ENCODE data around the gene ABCA10.
A peak's percentile ranks its signal among the peaks of the same experiment; 100 is the strongest.
"Not testable (repeated sequence)": the region's sequence is repeated elsewhere in the genome, so short reads cannot be mapped to it uniquely, and the experiment has no call there.

Gene ABCA10

DNA sequence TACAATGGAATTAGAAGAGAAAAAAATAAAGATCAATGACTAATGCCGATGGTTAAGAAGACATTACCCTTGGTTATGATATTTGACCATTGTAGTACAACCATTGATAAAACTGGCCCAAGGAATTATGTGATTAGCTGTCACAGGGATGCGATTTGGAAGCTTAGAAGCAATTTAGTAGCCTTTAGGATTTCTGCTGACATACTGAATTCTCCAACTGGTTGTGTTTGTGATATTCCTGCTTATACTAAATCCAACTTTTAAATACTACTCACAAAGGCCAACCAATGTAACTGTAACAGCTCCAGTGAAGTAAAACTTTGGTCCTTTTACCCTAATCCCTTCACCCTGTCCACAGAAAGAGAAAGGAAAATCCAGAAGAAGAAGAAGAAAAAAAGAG, 55.5 kb downstream of the ABCA10 start:
- Mint-ChIP-seq H3K9me3 (peaks cover 37% of the 10 kb centered on the region), H3K27ac (peak overlapping the region; percentile 83), H3K27me3 (no peaks in the 10 kb centered on the region), H3K4me1 (ENCODE audit: low read depth) (peaks cover 48% of the 10 kb centered on the region), H3K36me3 (ENCODE audit: low read depth) (peaks cover 69% of the 10 kb centered on the region), H3K4me3 (no peak overlapping the region)
- intact Hi-C loops (cut with micrococcal nuclease) = loop anchor here (10.0 kb wide), 2 partner anchors 48 to 52 kb away; partner anchors contain the start of gene ABCA10

DNA sequence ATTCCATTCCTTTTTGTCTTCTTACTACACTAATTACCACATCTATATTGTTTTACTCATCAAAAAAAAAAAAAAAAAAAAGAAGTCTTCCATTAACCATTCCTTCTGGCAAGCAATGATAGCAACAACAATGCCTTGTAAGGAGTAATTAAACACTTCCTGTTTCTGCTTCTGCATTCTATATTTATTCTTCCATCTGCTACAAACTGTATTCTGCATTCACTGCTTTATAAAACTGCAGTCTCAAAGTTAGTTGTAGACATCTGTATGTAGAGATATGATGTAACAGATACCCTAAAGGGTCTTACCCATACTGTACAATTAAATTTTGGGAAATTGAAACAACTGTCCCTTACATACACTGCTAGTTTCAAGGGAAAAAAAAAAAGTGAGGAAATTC, 58.2 kb downstream of the ABCA10 start:
- Mint-ChIP-seq H3K4me1 (ENCODE audit: low read depth) (peaks cover 33% of the 10 kb centered on the region), H3K27ac (peak overlapping the region; percentile 84)

GRCh38 chr17:69168642-69169041, 60.0 kb downstream of the ABCA10 start:
- H3K27me3 Mint-ChIP-seq; intact Hi-C loops (cut with micrococcal nuclease); H3K4me3 Mint-ChIP-seq; H3K27ac Mint-ChIP-seq: not testable (repeated sequence)
- H3K36me3 Mint-ChIP-seq (ENCODE audit: low read depth) = peaks cover 69% of the 10 kb centered on the region
- peaks cover 34% of the 10 kb centered on the region for H3K4me1 Mint-ChIP-seq (ENCODE audit: low read depth)
- peaks cover 59% of the 10 kb centered on the region for H3K9me3 Mint-ChIP-seq

More for the DNA sequence above, 58.2 kb downstream of the ABCA10 start:
- intact Hi-C loops (cut with micrococcal nuclease) = loop anchor here (10.0 kb wide), 2 partner anchors 46 to 54 kb away; partner anchors contain the start of gene ABCA10
- Mint-ChIP-seq H3K27me3 (no peaks in the 10 kb centered on the region), H3K4me3 (no peak overlapping the region), H3K36me3 (ENCODE audit: low read depth) (peaks cover 74% of the 10 kb centered on the region), H3K9me3 (peaks cover 56% of the 10 kb centered on the region)

DNA sequence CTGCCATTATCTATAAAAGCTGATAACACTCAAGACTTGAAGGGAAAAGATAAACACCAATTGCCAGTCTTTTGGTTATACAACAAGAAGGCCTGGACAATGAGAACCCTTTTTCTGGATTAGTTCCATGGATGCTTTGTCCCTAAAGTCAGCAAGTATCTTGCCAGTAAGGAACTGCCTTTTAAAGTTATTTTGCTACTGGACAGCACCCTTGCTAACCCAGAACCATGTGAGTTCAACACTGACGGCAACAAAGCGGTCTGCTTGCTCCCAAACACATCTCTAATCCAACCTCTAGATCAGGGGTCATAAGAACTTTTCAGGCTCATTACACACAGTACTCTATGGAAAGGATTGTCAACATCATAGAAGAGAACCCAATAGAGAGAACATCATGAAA, 61.7 kb downstream of the ABCA10 start:
- Mint-ChIP-seq H3K4me1 (ENCODE audit: low read depth) (peaks cover 26% of the 10 kb centered on the region), H3K27me3 (no peaks in the 10 kb centered on the region), H3K27ac (peak overlapping the region; percentile 18), H3K36me3 (ENCODE audit: low read depth) (peaks cover 64% of the 10 kb centered on the region), H3K9me3 (peaks cover 56% of the 10 kb centered on the region), H3K4me3 (no peak overlapping the region)
- intact Hi-C loops (cut with micrococcal nuclease) = no loop called here

- Mint-ChIP-seq H3K9me3 (peaks cover 55% of the 10 kb centered on the region), H3K27ac (peak overlapping the region; percentile 67), H3K36me3 (ENCODE audit: low read depth) (peaks cover 55% of the 10 kb centered on the region), H3K4me3 (no peak overlapping the region), H3K4me1 (ENCODE audit: low read depth) (peaks cover 14% of the 10 kb centered on the region), H3K27me3 (no peaks in the 10 kb centered on the region)
- intact Hi-C loops (cut with micrococcal nuclease) = no loop called here
These were observed 64.4 kb downstream of the ABCA10 start for GRCh38 chr17:69164206-69164605.

- no peak overlapping the region for H3K4me3 Mint-ChIP-seq
- H3K4me1 Mint-ChIP-seq (ENCODE audit: low read depth) = peaks cover 13% of the 10 kb centered on the region
- H3K27ac Mint-ChIP-seq = peak overlapping the region; percentile 63
- intact Hi-C loops (cut with micrococcal nuclease) = no loop called here
- H3K9me3 Mint-ChIP-seq = peaks cover 38% of the 10 kb centered on the region
- no peaks in the 10 kb centered on the region for H3K27me3 Mint-ChIP-seq
- H3K36me3 Mint-ChIP-seq (ENCODE audit: low read depth) = peaks cover 45% of the 10 kb centered on the region
These were observed 69.2 kb downstream of the ABCA10 start for GRCh38 chr17:69159418-69159817.

DNA sequence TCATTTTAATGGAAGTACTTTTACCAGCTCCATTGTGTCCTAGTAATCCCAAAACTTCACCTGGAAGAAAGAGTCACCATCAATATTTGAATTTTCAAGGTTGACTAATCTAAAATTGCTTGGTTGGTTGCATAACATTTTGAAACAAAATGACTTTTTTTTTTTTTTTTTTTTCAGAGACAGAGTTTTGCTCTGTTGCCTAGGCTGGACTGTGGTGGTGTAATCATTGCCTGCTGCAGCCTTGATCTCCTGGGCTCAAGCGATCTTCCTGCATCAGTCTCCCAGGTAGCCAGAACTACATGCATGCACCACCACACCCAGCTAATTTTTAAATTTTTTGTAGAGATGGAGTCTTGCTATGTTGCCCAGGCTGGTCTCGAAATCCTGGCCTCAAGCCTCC, 74.4 kb downstream of the ABCA10 start:
- H3K36me3 Mint-ChIP-seq (ENCODE audit: low read depth) = peaks cover 46% of the 10 kb centered on the region
- H3K27ac Mint-ChIP-seq = no peak overlapping the region
- H3K4me3 Mint-ChIP-seq = no peak overlapping the region
- H3K27me3 Mint-ChIP-seq = no peaks in the 10 kb centered on the region
- peaks cover 59% of the 10 kb centered on the region for H3K9me3 Mint-ChIP-seq
- intact Hi-C loops (cut with micrococcal nuclease) = loop anchor here (5.0 kb wide), 1 partner anchor 38 kb away; no protein-coding TSS in a partner anchor
- peaks cover 14% of the 10 kb centered on the region for H3K4me1 Mint-ChIP-seq (ENCODE audit: low read depth)

DNA sequence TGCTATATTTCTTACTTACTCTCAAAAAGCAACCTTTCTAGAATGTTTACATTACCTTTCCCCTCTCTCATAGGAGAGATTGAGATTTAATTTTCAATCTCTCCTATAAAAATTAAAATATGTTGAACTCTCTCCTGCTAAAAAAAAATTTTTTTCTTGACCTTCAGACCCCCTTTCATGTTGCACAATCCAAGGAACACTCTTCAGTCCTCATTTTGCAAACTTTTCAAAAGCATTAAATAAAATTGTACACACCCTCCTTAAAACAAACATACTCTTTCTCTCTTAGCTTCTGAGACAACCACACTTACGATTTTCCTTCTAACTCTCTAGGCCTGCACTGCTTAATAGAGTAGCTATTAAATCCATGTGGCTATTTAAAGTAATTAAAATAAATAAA, 78.3 kb downstream of the ABCA10 start:
- peaks cover 38% of the 10 kb centered on the region for H3K36me3 Mint-ChIP-seq (ENCODE audit: low read depth)
- intact Hi-C loops (cut with micrococcal nuclease) = loop anchor here (5.0 kb wide), 1 partner anchor 42 kb away; no protein-coding TSS in a partner anchor
- H3K4me1 Mint-ChIP-seq (ENCODE audit: low read depth) = peaks cover 15% of the 10 kb centered on the region

DNA sequence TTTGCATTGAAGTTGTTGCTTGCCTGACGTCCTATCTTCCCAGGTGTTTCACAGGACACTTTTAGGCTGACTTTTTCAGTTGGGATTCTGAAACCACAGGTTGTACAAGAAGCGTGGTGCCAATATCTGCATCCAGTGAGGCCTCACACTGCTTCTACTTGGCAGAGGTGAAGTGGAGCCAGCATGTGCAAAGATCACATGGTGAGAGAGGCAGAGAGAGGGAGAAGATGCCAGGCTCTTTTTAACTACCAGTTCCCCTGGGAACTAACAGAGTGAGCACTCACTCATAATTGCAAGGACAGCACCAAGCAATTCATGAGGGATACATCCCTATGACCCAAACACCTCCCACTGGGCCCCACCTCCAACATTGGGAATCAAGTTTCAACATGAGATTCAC, 81.2 kb downstream of the ABCA10 start:
- H3K27ac Mint-ChIP-seq = no peak overlapping the region
- intact Hi-C loops (cut with micrococcal nuclease) = no loop called here

More for the DNA sequence above, 78.3 kb downstream of the ABCA10 start:
- Mint-ChIP-seq H3K4me3 (no peak overlapping the region), H3K9me3 (peaks cover 56% of the 10 kb centered on the region), H3K27me3 (no peaks in the 10 kb centered on the region), H3K27ac (no peak overlapping the region)

DNA sequence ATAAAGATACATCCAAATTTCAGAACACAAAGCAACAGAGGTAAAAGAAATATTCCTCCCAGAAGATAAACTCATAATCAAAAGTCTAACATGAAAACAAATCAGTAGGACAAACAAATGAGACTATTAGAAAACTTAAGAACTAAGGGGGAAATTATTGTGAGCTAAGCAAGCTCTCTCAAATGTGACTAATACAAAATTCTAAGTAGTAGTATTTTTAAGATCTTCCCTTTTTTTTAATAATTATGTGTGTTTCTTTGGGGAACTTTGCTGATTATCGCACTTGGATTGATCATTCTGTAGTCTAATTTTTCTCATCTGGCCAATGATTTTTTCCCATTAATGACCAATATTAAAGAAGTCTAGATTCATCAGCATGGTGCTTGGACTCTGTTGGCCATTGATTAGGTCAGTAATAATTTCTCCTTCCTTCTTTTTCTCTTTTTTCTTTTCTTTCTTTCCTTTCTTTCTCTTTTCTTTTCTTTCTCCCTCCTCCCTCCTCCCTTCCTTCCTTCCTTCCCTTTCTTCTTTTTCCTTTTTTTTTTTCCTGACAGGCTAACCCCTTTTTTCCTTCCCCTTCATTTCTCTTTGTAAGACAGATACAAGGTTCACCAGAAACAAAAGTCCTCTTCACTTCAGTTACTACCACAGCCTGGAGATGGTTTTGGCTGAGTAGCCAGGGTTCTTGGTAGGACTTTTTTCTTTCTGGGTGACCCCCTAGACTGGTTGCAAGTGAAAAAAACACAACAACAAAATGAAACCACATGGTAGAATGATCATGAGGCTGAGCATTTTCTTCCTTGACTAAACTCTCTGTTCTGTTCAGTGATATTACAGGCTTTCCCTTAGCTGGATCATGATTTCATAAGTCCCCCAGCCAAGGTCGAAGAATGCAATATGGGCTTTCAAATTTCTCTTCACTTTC, 84.0 kb downstream of the ABCA10 start:
- peaks cover 32% of the 10 kb centered on the region for H3K4me1 Mint-ChIP-seq (ENCODE audit: low read depth)
- H3K4me3 Mint-ChIP-seq = peak overlapping the region; percentile 66
- intact Hi-C loops (cut with micrococcal nuclease) = loop anchor here (5.0 kb wide), 1 partner anchor 33 kb away; no protein-coding TSS in a partner anchor
- H3K36me3 Mint-ChIP-seq (ENCODE audit: low read depth) = peaks cover 45% of the 10 kb centered on the region
- peak overlapping the region; percentile 99 for H3K27ac Mint-ChIP-seq
- H3K9me3 Mint-ChIP-seq = peaks cover 43% of the 10 kb centered on the region
- H3K27me3 Mint-ChIP-seq = no peaks in the 10 kb centered on the region

More for the DNA sequence above, 81.2 kb downstream of the ABCA10 start:
- Mint-ChIP-seq H3K27me3 (no peaks in the 10 kb centered on the region), H3K9me3 (peaks cover 64% of the 10 kb centered on the region), H3K4me1 (ENCODE audit: low read depth) (peaks cover 40% of the 10 kb centered on the region), H3K4me3 (no peak overlapping the region), H3K36me3 (ENCODE audit: low read depth) (peaks cover 60% of the 10 kb centered on the region)

- no peak overlapping the region for H3K4me3 Mint-ChIP-seq
- H3K27me3 Mint-ChIP-seq = no peaks in the 10 kb centered on the region
- peaks cover 37% of the 10 kb centered on the region for H3K9me3 Mint-ChIP-seq
- H3K27ac Mint-ChIP-seq = peak overlapping the region; percentile 99
- H3K4me1 Mint-ChIP-seq (ENCODE audit: low read depth) = peaks cover 32% of the 10 kb centered on the region
- peaks cover 50% of the 10 kb centered on the region for H3K36me3 Mint-ChIP-seq (ENCODE audit: low read depth)
- intact Hi-C loops (cut with micrococcal nuclease) = loop anchor here (5.0 kb wide), 1 partner anchor 34 kb away; no protein-coding TSS in a partner anchor
These were observed 84.9 kb downstream of the ABCA10 start for GRCh38 chr17:69143683-69144231.

DNA sequence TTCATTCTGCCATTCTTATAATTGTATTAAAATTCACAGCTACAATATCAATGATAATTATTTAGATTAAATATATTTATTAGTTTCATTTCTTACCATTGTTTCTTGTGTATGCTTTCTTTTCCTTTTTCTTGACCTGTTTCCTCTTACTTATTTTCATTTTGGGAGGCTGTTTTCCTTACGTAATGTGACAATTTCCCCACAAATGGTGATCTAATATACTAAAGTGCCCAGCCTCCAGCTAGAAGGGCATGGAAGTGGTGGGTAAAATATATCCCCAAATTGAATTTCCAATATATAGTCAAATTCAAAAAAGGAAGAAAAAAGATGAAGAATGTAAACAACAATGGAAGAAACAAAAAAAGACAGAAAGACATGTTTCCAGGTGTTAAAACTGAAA, 85.5 kb downstream of the ABCA10 start:
- no peak overlapping the region for H3K4me3 Mint-ChIP-seq
- H3K9me3 Mint-ChIP-seq = peaks cover 37% of the 10 kb centered on the region
- peaks cover 32% of the 10 kb centered on the region for H3K4me1 Mint-ChIP-seq (ENCODE audit: low read depth)
- H3K36me3 Mint-ChIP-seq (ENCODE audit: low read depth) = peaks cover 55% of the 10 kb centered on the region
- no peaks in the 10 kb centered on the region for H3K27me3 Mint-ChIP-seq
- peak overlapping the region; percentile 99 for H3K27ac Mint-ChIP-seq
- intact Hi-C loops (cut with micrococcal nuclease) = loop anchor here (5.0 kb wide), 1 partner anchor 34 kb away; no protein-coding TSS in a partner anchor

- Mint-ChIP-seq H3K27me3 (no peaks in the 10 kb centered on the region), H3K9me3 (peaks cover 33% of the 10 kb centered on the region), H3K4me1 (ENCODE audit: low read depth) (peaks cover 32% of the 10 kb centered on the region), H3K36me3 (ENCODE audit: low read depth) (peaks cover 60% of the 10 kb centered on the region), H3K4me3 (peak overlapping the region; percentile 60), H3K27ac (peak overlapping the region; percentile 93)
- intact Hi-C loops (cut with micrococcal nuclease) = loop anchor here (5.0 kb wide), 1 partner anchor 35 kb away; no protein-coding TSS in a partner anchor
These were observed 86.3 kb downstream of the ABCA10 start for GRCh38 chr17:69142175-69142802.

Measured in dendritic cell treated with granulocyte-macrophage colony-stimulating factor and Interleukin-4, amounts not matched to agents 40 ng/mL and 50 ng/mL, for 4 days (primary cell).